Osteoblast (primary cell): ENCODE results near the gene TFPI2. TPM values are rescaled to one million over a fixed set of nuclear protein-coding genes. Genes with fewer than 3 reads are reported as not detected.

Source experiments
- DNase-seq: peaks from one replicate; pipeline ENCODE4 v3.0.0; 2011; ENCODE audit warnings: low spot score, mixed read lengths; ENCODE audit not compliant: insufficient read length; ENCODE audit errors: missing footprints
- H2AFZ ChIP-seq: 2 replicates; pipeline ENCODE4 v1.6.0; 2011; ENCODE audit warnings: mild to moderate bottlenecking, low read length
- H3K27ac ChIP-seq: 2 replicates; pipeline ENCODE4 v1.5.1; 2011; ENCODE audit warnings: mild to moderate bottlenecking, low read depth, low read length, moderate library complexity
- H3K27me3 ChIP-seq: 2 replicates; pipeline ENCODE4 v1.6.0; 2012; ENCODE audit warnings: mild to moderate bottlenecking, control low read depth, inconsistent platforms, low read length, moderate library complexity; ENCODE audit not compliant: insufficient read depth
- H3K36me3 ChIP-seq: 2 replicates; pipeline ENCODE4 v1.5.1; 2011; ENCODE audit warnings: mild to moderate bottlenecking, low read length, control low read depth, moderate library complexity; ENCODE audit not compliant: insufficient read depth
- H3K4me1 ChIP-seq: 2 replicates; pipeline ENCODE4 v1.5.1; 2011; ENCODE audit warnings: mild to moderate bottlenecking, low read length, control low read depth, moderate library complexity; ENCODE audit not compliant: insufficient read depth
- H3K4me2 ChIP-seq: 2 replicates; pipeline ENCODE4 v1.6.0; 2011; ENCODE audit warnings: mild to moderate bottlenecking, low read length; ENCODE audit not compliant: insufficient read depth
- H3K4me3 ChIP-seq: fragments of 200-600 bp; sonication (generic); 3 replicates; pipeline ENCODE4 v1.5.1; 2012; ENCODE audit warnings: mild to moderate bottlenecking, low read length, inconsistent platforms; ENCODE audit not compliant: insufficient read depth
- H3K79me2 ChIP-seq: 2 replicates; pipeline ENCODE4 v1.6.0; 2012; ENCODE audit warnings: mild to moderate bottlenecking, low read length, control low read depth, inconsistent platforms; ENCODE audit not compliant: insufficient read depth
- H3K9me3 ChIP-seq: 2 replicates; pipeline ENCODE4 v1.5.1; 2011; ENCODE audit warnings: low read depth, low read length, control low read depth
- H4K20me1 ChIP-seq: 2 replicates; pipeline ENCODE4 v1.6.0; 2012; ENCODE audit warnings: mild to moderate bottlenecking, low read length, control low read depth; ENCODE audit not compliant: insufficient read depth
- total RNA-seq: library from RNA; depleted of rRNA; stranded (reverse); fragments of >200 nt; gene quantifications from 2 replicates; pipeline ENCODE4 v1.2.3, GENCODE V29; 2012
- TF ChIP-seq, protein P1 (sequence below): IDR thresholded peaks from 2 replicates; pipeline ENCODE4 v1.5.1; 2011; ENCODE audit warnings: mild to moderate bottlenecking, low read depth, low read length, moderate library complexity; ENCODE audit errors: extremely low read depth

TFPI2 gene
- total RNA-seq, 1 donor: 8.7 TPM

DNA sequence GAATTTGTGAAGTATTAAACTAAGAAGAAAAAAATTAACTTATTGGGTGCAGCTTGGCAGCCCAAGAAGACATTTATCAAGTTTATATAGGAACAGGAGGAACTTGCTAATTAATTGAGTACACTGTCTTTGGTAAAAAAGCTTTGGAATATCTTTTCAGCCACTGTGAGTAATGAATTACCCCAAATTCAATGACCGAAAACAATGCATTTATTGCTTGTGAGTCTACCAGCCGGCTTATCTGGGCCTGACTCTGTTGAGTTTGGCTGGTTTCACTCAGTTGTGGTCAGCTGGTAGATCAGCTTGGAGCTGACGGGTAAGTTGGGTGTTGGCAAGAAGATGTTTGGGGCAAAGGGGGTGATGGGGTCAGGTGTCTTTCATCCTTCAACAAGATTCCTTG, 42.6 kb upstream of the TFPI2 start:
- no peaks in the 10 kb centered on the region for H3K27me3 ChIP-seq

DNA sequence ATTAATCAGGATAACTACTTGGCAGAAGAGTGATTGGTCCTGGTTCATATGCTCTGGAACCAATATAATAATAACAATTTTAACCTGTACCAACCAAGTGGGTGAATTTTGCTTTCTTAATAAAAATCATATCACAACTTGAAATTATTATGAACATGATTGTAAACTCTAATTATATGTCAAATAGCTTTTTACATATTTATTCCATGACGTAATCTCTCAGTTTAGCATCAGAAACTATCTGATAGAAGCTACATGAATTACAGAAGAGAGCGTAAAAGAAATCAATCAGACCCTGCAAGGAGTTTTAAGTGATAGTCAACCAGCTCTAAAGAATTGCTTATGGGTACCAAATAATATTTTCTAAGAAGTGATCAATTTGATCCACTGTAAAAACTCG, 41.1 kb upstream of the TFPI2 start:
- Histone ChIP-seq H3K4me2 (no peak overlapping the region), H3K36me3 (peaks cover 5% of the 10 kb centered on the region), H3K79me2 (no peaks in the 10 kb centered on the region), H3K9me3 (no peaks in the 10 kb centered on the region), H4K20me1 (no peaks in the 10 kb centered on the region), H3K27me3 (no peaks in the 10 kb centered on the region), H3K27ac (no peak overlapping the region), H3K4me1 (no peaks in the 10 kb centered on the region), H3K4me3 (no peak overlapping the region), H2AFZ (no peak overlapping the region)
- DNase-seq: no peak
- TF ChIP-seq, protein P1, sequence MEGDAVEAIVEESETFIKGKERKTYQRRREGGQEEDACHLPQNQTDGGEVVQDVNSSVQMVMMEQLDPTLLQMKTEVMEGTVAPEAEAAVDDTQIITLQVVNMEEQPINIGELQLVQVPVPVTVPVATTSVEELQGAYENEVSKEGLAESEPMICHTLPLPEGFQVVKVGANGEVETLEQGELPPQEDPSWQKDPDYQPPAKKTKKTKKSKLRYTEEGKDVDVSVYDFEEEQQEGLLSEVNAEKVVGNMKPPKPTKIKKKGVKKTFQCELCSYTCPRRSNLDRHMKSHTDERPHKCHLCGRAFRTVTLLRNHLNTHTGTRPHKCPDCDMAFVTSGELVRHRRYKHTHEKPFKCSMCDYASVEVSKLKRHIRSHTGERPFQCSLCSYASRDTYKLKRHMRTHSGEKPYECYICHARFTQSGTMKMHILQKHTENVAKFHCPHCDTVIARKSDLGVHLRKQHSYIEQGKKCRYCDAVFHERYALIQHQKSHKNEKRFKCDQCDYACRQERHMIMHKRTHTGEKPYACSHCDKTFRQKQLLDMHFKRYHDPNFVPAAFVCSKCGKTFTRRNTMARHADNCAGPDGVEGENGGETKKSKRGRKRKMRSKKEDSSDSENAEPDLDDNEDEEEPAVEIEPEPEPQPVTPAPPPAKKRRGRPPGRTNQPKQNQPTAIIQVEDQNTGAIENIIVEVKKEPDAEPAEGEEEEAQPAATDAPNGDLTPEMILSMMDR: no peak

More for the DNA sequence above, 42.6 kb upstream of the TFPI2 start:
- Histone ChIP-seq H3K4me1 (no peaks in the 10 kb centered on the region), H3K9me3 (no peaks in the 10 kb centered on the region), H3K27ac (no peak overlapping the region), H2AFZ (no peak overlapping the region), H3K79me2 (no peaks in the 10 kb centered on the region), H3K4me3 (no peak overlapping the region), H4K20me1 (no peaks in the 10 kb centered on the region), H3K4me2 (no peak overlapping the region), H3K36me3 (no peaks in the 10 kb centered on the region)
- DNase-seq: no peak
- TF ChIP-seq, protein P1: no peak

DNA sequence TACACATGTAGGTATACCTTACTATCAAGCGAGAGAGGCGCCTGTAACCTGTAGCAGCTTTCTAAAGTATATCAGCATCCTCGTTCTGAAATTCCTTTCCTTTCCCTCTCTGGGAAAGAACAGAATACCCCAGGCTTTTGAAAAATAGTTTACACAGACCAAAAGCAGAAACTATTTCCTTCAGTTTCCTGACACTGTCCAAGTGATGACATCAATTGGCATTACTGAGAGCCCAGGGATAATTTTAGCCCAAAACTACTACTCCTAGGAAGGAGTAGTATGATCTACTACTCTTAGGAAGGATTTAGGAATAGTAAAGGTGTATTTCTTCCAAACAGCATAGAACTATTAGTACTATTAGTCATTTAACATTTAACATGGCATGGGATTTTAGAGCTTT, 37.0 kb upstream of the TFPI2 start:
- H3K4me2 ChIP-seq: no peak overlapping the region
- H3K4me1 ChIP-seq: peaks cover 10% of the 10 kb centered on the region
- peaks cover 25% of the 10 kb centered on the region for H3K79me2 ChIP-seq
- TF ChIP-seq, protein P1: no peak
- no peak overlapping the region for H3K27ac ChIP-seq
- H3K4me3 ChIP-seq: no peak overlapping the region
- H3K36me3 ChIP-seq: peaks cover 11% of the 10 kb centered on the region
- H3K9me3 ChIP-seq: no peaks in the 10 kb centered on the region
- H3K27me3 ChIP-seq: no peaks in the 10 kb centered on the region
- no peak overlapping the region for H2AFZ ChIP-seq
- no peaks in the 10 kb centered on the region for H4K20me1 ChIP-seq
- DNase-seq: no peak

DNA sequence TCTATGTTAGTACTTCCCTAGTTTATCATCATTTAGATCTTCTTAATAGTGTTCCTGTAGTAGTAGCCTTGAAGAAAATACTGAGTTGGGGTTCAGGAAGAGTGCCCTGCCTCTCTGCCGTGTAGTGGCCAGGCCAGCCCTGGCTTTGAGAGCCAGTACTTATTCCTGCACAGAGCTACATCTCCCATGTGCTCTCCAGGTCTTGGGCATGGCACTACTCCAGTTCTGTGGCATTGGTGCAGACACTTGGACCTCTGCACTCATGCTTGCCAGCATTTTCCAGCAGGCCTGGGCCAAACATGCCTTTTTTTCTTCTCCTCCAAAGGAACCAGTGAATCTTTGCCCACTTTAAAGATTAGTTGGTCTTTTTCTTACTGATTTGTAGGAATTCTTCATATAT, 36.2 kb upstream of the TFPI2 start:
- TF ChIP-seq, protein P1: no peak
- no peak for DNase-seq
- Histone ChIP-seq H3K4me2 (no peak overlapping the region), H2AFZ (no peak overlapping the region), H3K9me3 (no peaks in the 10 kb centered on the region), H3K79me2 (peaks cover 33% of the 10 kb centered on the region), H3K27me3 (no peaks in the 10 kb centered on the region), H4K20me1 (no peaks in the 10 kb centered on the region), H3K36me3 (peaks cover 11% of the 10 kb centered on the region), H3K4me3 (no peak overlapping the region), H3K4me1 (peaks cover 10% of the 10 kb centered on the region), H3K27ac (no peak overlapping the region)
